Measurements from ENCODE around the gene HAS3. TPM values are rescaled to one million over a fixed set of nuclear protein-coding genes. Genes with fewer than 3 reads are reported as not detected.

The HAS3 gene
- total and polyA plus RNA-seq, 9 donors, result 0.58 to 6.6 (median 2.1) TPM

DNA sequence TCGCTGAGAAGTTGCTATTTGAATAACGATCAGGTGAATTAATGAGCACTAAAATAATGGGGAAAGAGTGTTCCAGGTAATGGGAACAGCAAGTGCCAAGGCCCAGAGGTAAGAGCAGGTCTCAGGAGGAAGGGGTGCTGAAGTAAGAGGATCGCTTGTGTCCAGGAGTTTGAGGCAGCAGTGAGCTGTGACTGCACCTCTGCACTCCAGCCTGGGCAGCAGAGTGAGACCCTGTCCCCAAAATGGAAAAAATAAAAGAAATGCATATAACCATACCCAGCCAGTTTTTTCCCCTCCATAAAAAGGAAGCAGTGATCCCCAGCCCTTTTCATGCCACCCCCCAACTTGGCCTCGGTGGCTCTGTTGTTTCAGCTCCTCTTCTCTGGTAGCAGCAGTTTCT lies 16.8 kb upstream of the HAS3 start:
- Histone ChIP-seq H3K9me3 (replicated peaks; ENCODE audit: control insufficient read depth, low read depth, low read length) (no peaks in the 10 kb centered on the region), H3K4me1 (ENCODE audit: control insufficient read depth, insufficient read depth, low read length) (peaks cover 2% of the 10 kb centered on the region), H3K36me3 (ENCODE audit: control insufficient read depth, insufficient read depth, low read length) (no peaks in the 10 kb centered on the region), H3K27ac (ENCODE audit: low read length) (peak overlapping the region; percentile 13), H3K27me3 (ENCODE audit: control insufficient read depth, insufficient read depth, low read length) (no peaks in the 10 kb centered on the region), H3K4me3 (ENCODE audit: low read length) (no peak overlapping the region)
- no peak for DNase-seq
- WGBS (ENCODE audit: insufficient coverage), result 74% methylated on average over 4 of the region's 4 CpGs

- Histone ChIP-seq H3K36me3 (ENCODE audit: control insufficient read depth, insufficient read depth, low read length) (no peaks in the 10 kb centered on the region), H3K4me1 (ENCODE audit: control insufficient read depth, insufficient read depth, low read length) (peaks cover 2% of the 10 kb centered on the region), H3K27ac (ENCODE audit: low read length) (peak overlapping the region; percentile 13), H3K27me3 (ENCODE audit: control insufficient read depth, insufficient read depth, low read length) (no peaks in the 10 kb centered on the region), H3K9me3 (replicated peaks; ENCODE audit: control insufficient read depth, low read depth, low read length) (no peaks in the 10 kb centered on the region), H3K4me3 (ENCODE audit: low read length) (no peak overlapping the region)
- 28% methylated on average over 11 of the region's 16 CpGs for WGBS (ENCODE audit: insufficient coverage)
- DNase-seq, result no peak
These were observed 16.2 kb upstream of the HAS3 start for GRCh38 chr16:69089091-69089910.

DNA sequence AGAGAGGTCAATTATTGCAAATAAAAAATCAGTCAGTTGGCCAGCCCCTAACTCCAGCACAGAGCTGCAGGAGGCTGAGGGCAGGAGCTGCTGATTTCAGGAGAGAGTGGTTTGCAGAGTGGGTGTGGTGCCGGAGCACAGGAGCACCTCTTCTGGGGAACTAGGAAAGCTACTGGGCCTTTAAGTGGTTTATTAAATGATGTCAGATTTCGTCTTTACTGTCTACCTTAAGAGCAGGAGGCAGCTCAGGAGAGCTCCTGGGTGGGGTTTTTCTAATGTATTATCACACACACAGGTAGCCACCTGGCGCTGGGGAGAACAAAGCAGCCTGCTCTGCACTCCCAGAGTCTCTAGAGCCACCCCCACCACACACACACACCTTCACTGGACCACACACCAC lies 11.5 kb upstream of the HAS3 start:
- Histone ChIP-seq H3K36me3 (ENCODE audit: control insufficient read depth, insufficient read depth, low read length) (no peaks in the 10 kb centered on the region), H3K4me1 (ENCODE audit: control insufficient read depth, insufficient read depth, low read length) (no peaks in the 10 kb centered on the region), H3K9me3 (replicated peaks; ENCODE audit: control insufficient read depth, low read depth, low read length) (no peaks in the 10 kb centered on the region), H3K4me3 (ENCODE audit: low read length) (no peak overlapping the region), H3K27ac (ENCODE audit: low read length) (no peak overlapping the region), H3K27me3 (ENCODE audit: control insufficient read depth, insufficient read depth, low read length) (peaks cover 3% of the 10 kb centered on the region)
- no peak for DNase-seq
- WGBS (ENCODE audit: insufficient coverage), result 43% methylated on average over 1 of the region's 3 CpGs

GRCh38 chr16:69094501-69094900 lies 11.0 kb upstream of the HAS3 start:
- H3K27me3 ChIP-seq (ENCODE audit: control insufficient read depth, insufficient read depth, low read length), result peaks cover 3% of the 10 kb centered on the region
- no peak overlapping the region for H3K4me3 ChIP-seq (ENCODE audit: low read length)
- H3K9me3 ChIP-seq (replicated peaks; ENCODE audit: control insufficient read depth, low read depth, low read length), result no peaks in the 10 kb centered on the region
- no peak overlapping the region for H3K27ac ChIP-seq (ENCODE audit: low read length)
- WGBS (ENCODE audit: insufficient coverage), result 73% methylated on average over 4 of the region's 5 CpGs
- no peaks in the 10 kb centered on the region for H3K36me3 ChIP-seq (ENCODE audit: control insufficient read depth, insufficient read depth, low read length)
- no peak for DNase-seq
- no peaks in the 10 kb centered on the region for H3K4me1 ChIP-seq (ENCODE audit: control insufficient read depth, insufficient read depth, low read length)

DNA sequence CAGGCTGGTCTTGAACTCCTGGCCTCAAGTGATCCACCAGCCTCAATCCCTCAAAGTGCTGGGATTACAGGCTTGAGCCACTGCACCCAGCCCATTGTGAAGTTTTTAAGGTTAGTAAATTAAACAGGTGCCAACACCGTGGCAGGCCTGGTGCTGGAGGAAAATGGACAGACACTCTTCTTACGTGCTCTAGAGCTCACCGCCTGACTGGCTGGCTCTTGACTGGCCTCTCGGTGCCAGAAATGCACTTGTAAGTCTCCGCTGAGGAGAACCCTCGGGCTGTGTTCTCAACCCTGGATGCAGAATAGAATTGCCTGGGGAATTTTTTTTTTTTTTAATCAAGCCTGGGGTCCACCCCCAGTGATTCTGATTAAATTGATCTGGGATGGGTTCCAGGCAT lies 10.3 kb upstream of the HAS3 start:
- Histone ChIP-seq H3K9me3 (replicated peaks; ENCODE audit: control insufficient read depth, low read depth, low read length) (no peaks in the 10 kb centered on the region), H3K36me3 (ENCODE audit: control insufficient read depth, insufficient read depth, low read length) (no peaks in the 10 kb centered on the region), H3K4me3 (ENCODE audit: low read length) (no peak overlapping the region), H3K27ac (ENCODE audit: low read length) (no peak overlapping the region), H3K4me1 (ENCODE audit: control insufficient read depth, insufficient read depth, low read length) (no peaks in the 10 kb centered on the region), H3K27me3 (ENCODE audit: control insufficient read depth, insufficient read depth, low read length) (peaks cover 3% of the 10 kb centered on the region)
- DNase-seq, result no peak
- 73% methylated on average over 5 of the region's 6 CpGs for WGBS (ENCODE audit: insufficient coverage)

GRCh38 chr16:69100071-69100691 lies 5.3 kb upstream of the HAS3 start:
- H3K27ac ChIP-seq (ENCODE audit: low read length), result no peak overlapping the region
- DNase-seq, result no peak
- H3K36me3 ChIP-seq (ENCODE audit: control insufficient read depth, insufficient read depth, low read length), result no peaks in the 10 kb centered on the region
- no peak overlapping the region for H3K4me3 ChIP-seq (ENCODE audit: low read length)
- peaks cover 31% of the 10 kb centered on the region for H3K27me3 ChIP-seq (ENCODE audit: control insufficient read depth, insufficient read depth, low read length)
- 68% methylated on average over 5 of the region's 11 CpGs for WGBS (ENCODE audit: insufficient coverage)
- H3K9me3 ChIP-seq (replicated peaks; ENCODE audit: control insufficient read depth, low read depth, low read length), result no peaks in the 10 kb centered on the region
- H3K4me1 ChIP-seq (ENCODE audit: control insufficient read depth, insufficient read depth, low read length), result no peaks in the 10 kb centered on the region

DNA sequence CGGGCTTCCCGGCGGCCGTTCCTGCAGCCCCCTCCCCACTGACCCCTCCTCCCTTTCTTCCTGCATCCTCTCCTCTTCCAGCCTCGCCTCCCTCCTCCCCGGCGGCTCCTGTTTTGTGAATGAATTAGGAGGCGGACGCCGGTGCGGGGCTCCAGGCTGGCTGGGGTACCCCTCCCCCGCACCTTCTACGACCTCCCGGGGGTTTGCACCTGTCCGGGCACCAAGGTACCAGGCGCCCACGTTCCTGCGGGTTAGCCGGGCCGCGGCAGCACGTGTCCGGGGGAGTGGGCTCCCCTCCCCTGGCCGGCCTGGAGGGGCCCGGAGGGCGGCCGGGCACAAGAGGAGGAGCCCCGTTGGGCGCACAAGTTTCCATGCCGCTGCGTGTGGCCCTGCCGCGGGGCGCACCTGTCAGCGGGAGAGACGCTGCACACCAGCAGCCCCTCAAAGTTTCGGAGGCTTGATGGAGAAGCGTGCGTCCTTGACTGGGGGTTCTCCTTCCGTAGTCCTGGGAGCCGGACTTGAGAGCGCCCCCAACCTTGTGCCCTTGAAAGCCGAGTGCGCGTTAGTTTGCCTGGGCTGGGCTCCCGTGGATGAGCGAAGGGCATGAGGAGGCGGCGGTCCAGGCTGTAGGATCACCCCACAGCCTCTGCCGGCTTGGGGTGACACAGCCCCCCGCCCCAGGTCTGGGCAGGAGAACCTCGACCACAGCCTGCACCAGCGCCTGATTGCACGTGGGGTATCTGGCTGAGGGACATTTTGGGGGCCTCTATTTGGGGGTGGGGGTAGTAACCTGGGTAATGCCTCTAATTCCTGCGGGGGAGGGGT lies 1.2 kb downstream of the HAS3 start:
- H3K9me3 ChIP-seq (replicated peaks; ENCODE audit: control insufficient read depth, low read depth, low read length), result no peaks in the 10 kb centered on the region
- DNase-seq, result no peak
- H3K36me3 ChIP-seq (ENCODE audit: control insufficient read depth, insufficient read depth, low read length), result peaks cover 13% of the 10 kb centered on the region
- peak overlapping the region; percentile 35 for H3K4me3 ChIP-seq (ENCODE audit: low read length)
- 0% methylated on average over 44 of the region's 55 CpGs for WGBS (ENCODE audit: insufficient coverage)
- peaks cover 66% of the 10 kb centered on the region for H3K27me3 ChIP-seq (ENCODE audit: control insufficient read depth, insufficient read depth, low read length)
- H3K4me1 ChIP-seq (ENCODE audit: control insufficient read depth, insufficient read depth, low read length), result peaks cover 23% of the 10 kb centered on the region
- H3K27ac ChIP-seq (ENCODE audit: low read length), result no peak overlapping the region

DNA sequence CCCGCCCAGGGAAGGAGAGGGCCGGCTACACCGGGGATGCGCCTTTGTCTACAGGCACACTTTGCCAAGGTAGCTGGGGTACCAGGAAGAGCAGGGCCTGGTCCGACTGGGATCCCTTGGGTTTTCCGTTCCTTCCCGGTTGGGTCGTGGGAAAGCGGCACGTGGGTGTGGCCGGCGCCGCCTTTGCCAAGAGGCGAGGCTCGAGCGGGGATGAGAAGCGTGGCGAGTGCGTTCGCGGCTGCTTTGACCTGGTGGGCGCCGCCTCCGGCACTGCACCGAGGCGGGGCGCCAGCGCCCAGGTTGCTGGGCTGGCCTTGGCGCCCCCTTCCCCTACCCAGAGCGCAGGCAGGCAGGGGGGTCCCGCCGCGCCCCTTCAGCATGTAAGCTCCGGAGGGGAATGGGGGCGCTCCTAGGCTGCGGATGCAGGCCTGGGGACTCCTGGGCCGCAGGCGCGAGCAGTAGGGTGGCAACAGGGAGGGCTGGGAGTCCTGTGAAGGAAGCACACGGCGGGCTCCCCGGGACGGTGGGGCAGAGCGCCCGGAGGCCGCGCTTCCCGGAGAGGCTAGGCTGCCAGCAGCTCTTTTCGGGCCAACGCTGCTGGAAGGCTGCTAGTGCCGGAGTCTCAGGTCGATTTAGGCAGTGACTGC lies 2.0 kb downstream of the HAS3 start:
- H3K4me1 ChIP-seq (ENCODE audit: control insufficient read depth, insufficient read depth, low read length), result peaks cover 23% of the 10 kb centered on the region
- peak; percentile 39 for DNase-seq
- no peak overlapping the region for H3K27ac ChIP-seq (ENCODE audit: low read length)
- peaks cover 14% of the 10 kb centered on the region for H3K36me3 ChIP-seq (ENCODE audit: control insufficient read depth, insufficient read depth, low read length)
- H3K4me3 ChIP-seq (ENCODE audit: low read length), result peak overlapping the region; percentile 35
- peaks cover 63% of the 10 kb centered on the region for H3K27me3 ChIP-seq (ENCODE audit: control insufficient read depth, insufficient read depth, low read length)
- no peaks in the 10 kb centered on the region for H3K9me3 ChIP-seq (replicated peaks; ENCODE audit: control insufficient read depth, low read depth, low read length)
- under 1% methylated on average over 50 of the region's 52 CpGs for WGBS (ENCODE audit: insufficient coverage)

DNA sequence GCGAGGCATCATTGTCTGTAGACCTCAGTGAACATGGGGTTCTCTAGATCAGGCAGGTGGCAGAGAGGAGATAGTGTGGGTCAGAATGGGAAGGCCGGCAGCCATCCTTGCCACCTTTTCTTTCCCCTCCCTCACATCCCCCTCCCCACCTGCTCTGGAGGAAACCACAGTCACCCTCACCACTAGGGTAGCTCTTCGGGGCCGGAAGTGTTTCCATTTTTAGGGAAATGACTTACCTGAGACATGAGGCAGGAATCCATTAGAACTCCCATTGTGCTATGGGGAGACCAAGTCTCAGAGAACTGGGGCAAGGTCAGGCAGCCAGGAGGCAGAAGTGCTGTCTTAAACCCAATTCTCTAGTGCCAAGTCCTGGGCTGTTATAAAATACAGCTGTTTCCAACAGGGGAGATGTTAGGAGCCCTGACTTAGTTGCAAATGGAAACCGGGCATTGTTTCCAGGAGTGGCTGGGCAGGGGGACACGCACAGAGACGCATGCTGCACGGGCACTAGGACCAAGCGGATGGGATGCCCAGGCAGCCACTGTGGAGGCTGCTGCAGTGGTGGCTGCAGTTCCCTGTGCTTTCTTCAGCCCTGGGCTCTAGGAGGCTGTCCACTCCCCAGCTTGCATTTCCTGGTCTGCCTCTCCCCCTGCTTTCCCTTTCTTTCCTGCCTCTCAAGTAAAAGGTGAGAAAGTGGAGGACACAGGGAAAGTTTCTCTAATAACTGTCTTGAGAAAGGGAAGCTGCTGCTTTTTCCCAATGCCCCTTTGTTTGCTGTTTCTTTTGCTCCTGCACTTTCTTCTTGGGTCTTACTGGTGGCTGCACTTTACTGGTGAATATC lies 2.8 kb downstream of the HAS3 start:
- H3K4me3 ChIP-seq (ENCODE audit: low read length), result no peak overlapping the region
- H3K27me3 ChIP-seq (ENCODE audit: control insufficient read depth, insufficient read depth, low read length), result peaks cover 57% of the 10 kb centered on the region
- H3K36me3 ChIP-seq (ENCODE audit: control insufficient read depth, insufficient read depth, low read length), result peaks cover 17% of the 10 kb centered on the region
- DNase-seq, result no peak
- peaks cover 23% of the 10 kb centered on the region for H3K4me1 ChIP-seq (ENCODE audit: control insufficient read depth, insufficient read depth, low read length)
- H3K27ac ChIP-seq (ENCODE audit: low read length), result no peak overlapping the region
- WGBS (ENCODE audit: insufficient coverage), result 43% methylated on average over 5 of the region's 9 CpGs
- no peaks in the 10 kb centered on the region for H3K9me3 ChIP-seq (replicated peaks; ENCODE audit: control insufficient read depth, low read depth, low read length)

All from muscle of leg (tissue), 11 donors.